Smooth muscle cell (in vitro differentiated cells): ENCODE data around the gene ZNF212. TPM values are rescaled to one million over a fixed set of nuclear protein-coding genes. Genes with fewer than 3 reads are reported as not detected.

Experiments used
- DNase-seq: peaks from one replicate; lab custom pipeline; 2025; ENCODE audit not compliant: unreplicated experiment; lab: John Stamatoyannopoulos, UW
- H2AFZ ChIP-seq: fragments of 200-600 bp; sonication (generic); 2 replicates; pipeline ENCODE4 v1.6.0; 2016; ENCODE audit warnings: antibody characterized with exemption, low read depth, mild to moderate bottlenecking
- H3F3A ChIP-seq: fragments of 200-600 bp; sonication (generic); 2 replicates; pipeline ENCODE4 v1.6.0; 2017; ENCODE audit warnings: antibody characterized with exemption, low read depth
- H3K27ac ChIP-seq: fragments of 200-600 bp; sonication (generic); 2 replicates; pipeline ENCODE4 v1.5.1; 2016; ENCODE audit warnings: low read depth, mild to moderate bottlenecking
- H3K27me3 ChIP-seq: fragments of 200-600 bp; sonication (generic); 2 replicates; pipeline ENCODE4 v1.6.1; 2016; ENCODE audit warnings: low read depth, mild to moderate bottlenecking
- H3K36me3 ChIP-seq: fragments of 200-600 bp; sonication (generic); 2 replicates; pipeline ENCODE4 v1.5.1; 2016; ENCODE audit warnings: low read depth
- H3K4me1 ChIP-seq: fragments of 200-600 bp; sonication (generic); 2 replicates; pipeline ENCODE4 v1.5.1; 2016; ENCODE audit warnings: low read depth
- H3K4me2 ChIP-seq: fragments of 200-600 bp; sonication (generic); 2 replicates; pipeline ENCODE4 v1.6.0; 2016; ENCODE audit warnings: mild to moderate bottlenecking
- H3K4me3 ChIP-seq: fragments of 200-600 bp; sonication (generic); 2 replicates; pipeline ENCODE4 v1.5.1; 2016; ENCODE audit warnings: mild to moderate bottlenecking
- H3K79me2 ChIP-seq: fragments of 200-600 bp; sonication (generic); 2 replicates; pipeline ENCODE4 v1.6.0; 2016; ENCODE audit warnings: low read depth, mild to moderate bottlenecking
- H3K9ac ChIP-seq: fragments of 200-600 bp; sonication (generic); 2 replicates; pipeline ENCODE4 v1.6.0; 2016; ENCODE audit warnings: low read depth
- H3K9me3 ChIP-seq: fragments of 200-600 bp; sonication (generic); replicated peaks from 2 replicates; pipeline ENCODE4 v1.5.1; 2016; ENCODE audit warnings: low read depth
- H4K20me1 ChIP-seq: fragments of 200-600 bp; sonication (generic); 2 replicates; pipeline ENCODE4 v1.6.0; 2016; ENCODE audit warnings: low read depth
- CTCF ChIP-seq: fragments of 200-600 bp; sonication (generic); IDR thresholded peaks from 2 replicates; pipeline ENCODE4 v1.5.1; 2017; ENCODE audit warnings: borderline replicate concordance, mild to moderate bottlenecking, antibody characterized with exemption; ENCODE audit not compliant: insufficient read depth, poor library complexity, severe bottlenecking
- WGBS: methylation state at CpG from one replicate; pipeline ENCODE4 v1.1.7; 2016; ENCODE audit warnings: low lambda C conversion rate; 5-methylcytosine and 5-hydroxymethylcytosine counted together
- polyA plus RNA-seq: library from polyadenylated mRNA; unstranded; fragments of >200 nt; fragmentation: Nextera tagmentation; extraction: Ambion mirVana; gene quantifications from 2 replicates; pipeline ENCODE4 v1.2.1, GENCODE V29; 2016
- small RNA-seq: library from RNA; depleted of rRNA; stranded (forward); fragments of <200 nt; gene quantifications from one replicate; pipeline ENCODE3, GENCODE V24; 2014
- total RNA-seq: library from RNA; depleted of rRNA; stranded (reverse); fragments of >200 nt; gene quantifications from 2 replicates; pipeline ENCODE4 v1.2.3, GENCODE V29; 2014

ZNF212 gene
- total and polyA plus RNA-seq, 2 experiments from 2014 or later: 4.6 to 7.7 TPM

- Histone ChIP-seq H3K36me3 (no peaks in the 10 kb centered on the region), H3K4me3 (no peak overlapping the region), H3K9ac (no peak overlapping the region)
Observed at GRCh38 chr7:149302865-149303264, 63.4 kb downstream of the ZNF212 start.

GRCh38 chr7:149304006-149304405 is 64.6 kb downstream of the ZNF212 start:
- no peak overlapping the region for H3K27ac ChIP-seq
- no peak overlapping the region for H3K4me2 ChIP-seq
- TF ChIP-seq CTCF: no peak
- H3K4me1 ChIP-seq: no peaks in the 10 kb centered on the region
- H3K36me3 ChIP-seq: no peaks in the 10 kb centered on the region
- H4K20me1 ChIP-seq: no peaks in the 10 kb centered on the region
- WGBS: 94% methylated on average over 7 of the region's 7 CpGs
- H3K27me3 ChIP-seq: no peaks in the 10 kb centered on the region
- no peaks in the 10 kb centered on the region for H3K9me3 ChIP-seq
- H3K9ac ChIP-seq: no peak overlapping the region
- H3K79me2 ChIP-seq: no peaks in the 10 kb centered on the region
- no peak overlapping the region for H2AFZ ChIP-seq
- H3F3A ChIP-seq: no peaks in the 10 kb centered on the region
- DNase-seq: no peak
- no peak overlapping the region for H3K4me3 ChIP-seq

More at GRCh38 chr7:149302865-149303264, 63.4 kb downstream of the ZNF212 start:
- no peak for TF ChIP-seq CTCF
- H2AFZ ChIP-seq: no peak overlapping the region
- no peaks in the 10 kb centered on the region for H3F3A ChIP-seq
- no peaks in the 10 kb centered on the region for H3K9me3 ChIP-seq
- no peaks in the 10 kb centered on the region for H3K27me3 ChIP-seq
- no peak overlapping the region for H3K4me2 ChIP-seq
- no peaks in the 10 kb centered on the region for H4K20me1 ChIP-seq
- DNase-seq: no peak
- H3K79me2 ChIP-seq: no peaks in the 10 kb centered on the region
- WGBS: 79% methylated on average over 2 of the region's 2 CpGs
- no peak overlapping the region for H3K27ac ChIP-seq
- H3K4me1 ChIP-seq: no peaks in the 10 kb centered on the region

Small RNAs within 50 kb of the gene (small RNA-seq; reads per million reads assigned to genes)
- not detected for gene AC004890.1

Other genes starting within 250 kb of the ZNF212 start
- gene PDIA4, start 211.1 kb upstream of the ZNF212 start, total RNA-seq: 178 and 229 TPM in 2 replicates
- gene PDIA4, start 211.1 kb upstream of the ZNF212 start, polyA plus RNA-seq: 211 and 316 TPM in 2 replicates
- 2.2 and 2.5 TPM in 2 replicates for gene ZNF786, start 148.9 kb upstream of the ZNF212 start, total RNA-seq
- gene ZNF786, start 148.9 kb upstream of the ZNF212 start, polyA plus RNA-seq: 2.3 and 3.1 TPM in 2 replicates
- 2.4 and 4.5 TPM in 2 replicates for gene ZNF425, start 113.3 kb upstream of the ZNF212 start, total RNA-seq
- 3.2 and 4.3 TPM in 2 replicates for gene ZNF425, start 113.3 kb upstream of the ZNF212 start, polyA plus RNA-seq
- gene ZNF398, start 92.2 kb upstream of the ZNF212 start, total RNA-seq: 12.4 and 15.1 TPM in 2 replicates
- gene ZNF398, start 92.2 kb upstream of the ZNF212 start, polyA plus RNA-seq: 8.8 and 9.0 TPM in 2 replicates
- 8.9 and 11.0 TPM in 2 replicates for gene ZNF282, start 44.1 kb upstream of the ZNF212 start, total RNA-seq
- gene ZNF282, start 44.1 kb upstream of the ZNF212 start, polyA plus RNA-seq: 5.0 and 7.0 TPM in 2 replicates
- 7.2 and 9.8 TPM in 2 replicates for gene ZNF783, start 22.5 kb downstream of the ZNF212 start, total RNA-seq
- gene ZNF783, start 22.5 kb downstream of the ZNF212 start, polyA plus RNA-seq: 8.1 and 9.5 TPM in 2 replicates
- 4.9 and 7.8 TPM in 2 replicates for gene ZNF777, start 221.4 kb downstream of the ZNF212 start, total RNA-seq
- gene ZNF777, start 221.4 kb downstream of the ZNF212 start, polyA plus RNA-seq: 13.0 and 14.9 TPM in 2 replicates